ENCODE data around the gene DCAF11.

The DCAF11 gene

GRCh38 chr14:24162093-24162492 is 47.5 kb downstream of the DCAF11 start:
- no peak overlapping the region for H2BK12ac ChIP-seq (ENCODE audit: low read length)
- no peak overlapping the region for H3K27ac ChIP-seq (ENCODE audit: low read depth, low read length)
- H4K12ac ChIP-seq (ENCODE audit: low read depth, low read length), result no peak overlapping the region
- peaks cover 64 to 67% of the 10 kb centered on the region in 2 experiments for H3K36me3 ChIP-seq (ENCODE audit: control insufficient read depth in 1 of 2, insufficient read depth in 2 of 2, low read length in 2 of 2)
- H4K91ac ChIP-seq (ENCODE audit: low read depth, low read length), result no peak overlapping the region
- no peak overlapping the region for H2AFZ ChIP-seq (ENCODE audit: insufficient read depth, low read length, poor library complexity)
- H3K79me2 ChIP-seq (ENCODE audit: control insufficient read depth, insufficient read depth, low read length, poor library complexity), result peaks cover 2% of the 10 kb centered on the region
- no peak overlapping the region for H3K18ac ChIP-seq (ENCODE audit: low read length)
- H3K4me3 ChIP-seq (ENCODE audit: low read depth, low read length), result no peak overlapping the region
- DNase-seq, result no peak
- H3K14ac ChIP-seq (ENCODE audit: low read length), result no peak overlapping the region
- H3K9ac ChIP-seq (ENCODE audit: low read length), result no peak overlapping the region
- H3K4me1 ChIP-seq (ENCODE audit: control insufficient read depth in 1 of 2, insufficient read depth in 2 of 2, low read length in 2 of 2), result peaks cover 6 to 7% of the 10 kb centered on the region in 2 experiments
- H3K4me2 ChIP-seq (ENCODE audit: low read length), result peak overlapping the region; percentile 71
- no peaks in the 10 kb centered on the region for H3K9me3 ChIP-seq (ENCODE audit: insufficient read depth, low read depth, low read length)
- no peak overlapping the region for H3K23ac ChIP-seq (ENCODE audit: low read length)
- no peak overlapping the region for H2BK5ac ChIP-seq (ENCODE audit: low read depth, low read length, poor library complexity)
- H3K27me3 ChIP-seq (ENCODE audit: insufficient read depth, low read length), result no peaks in the 10 kb centered on the region
- no peak overlapping the region for H3K4ac ChIP-seq (ENCODE audit: low read depth, low read length)
- H2BK120ac ChIP-seq (ENCODE audit: insufficient read depth, low read length, poor library complexity), result no peak overlapping the region
- H4K8ac ChIP-seq (ENCODE audit: low read depth, low read length), result no peak overlapping the region
- peak overlapping the region; percentile 65 for H2AK5ac ChIP-seq (ENCODE audit: low read length)
- WGBS (ENCODE audit: extremely low coverage, insufficient coverage, insufficient read length), result no CpG with 5 or more reads among the region's 8 CpGs
- peaks cover 4% of the 10 kb centered on the region for H3K79me1 ChIP-seq (ENCODE audit: low read length)

DNA sequence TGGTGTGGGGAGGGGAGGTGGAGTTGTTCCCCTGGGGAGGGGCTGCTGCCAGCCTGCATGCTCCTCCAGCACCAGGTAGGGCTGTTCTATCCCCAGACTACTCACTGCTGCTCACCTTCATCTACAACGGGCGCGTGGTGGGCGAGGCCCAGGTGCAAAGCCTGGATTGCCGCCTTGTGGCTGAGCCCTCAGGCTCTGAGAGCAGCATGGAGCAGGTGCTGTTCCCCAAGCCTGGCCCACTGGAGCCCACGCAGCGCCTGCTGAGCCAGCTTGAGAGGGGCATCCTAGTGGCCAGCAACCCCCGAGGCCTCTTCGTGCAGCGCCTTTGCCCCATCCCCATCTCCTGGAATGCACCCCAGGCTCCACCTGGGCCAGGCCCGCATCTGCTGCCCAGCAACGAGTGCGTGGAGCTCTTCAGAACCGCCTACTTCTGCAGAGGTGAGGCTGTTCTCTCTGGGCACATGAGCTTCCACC is 50.0 kb downstream of the DCAF11 start:
- no peak overlapping the region for H2BK12ac ChIP-seq (ENCODE audit: low read length)
- H3K23ac ChIP-seq (ENCODE audit: low read length), result no peak overlapping the region
- H3K36me3 ChIP-seq (ENCODE audit: control insufficient read depth in 1 of 2, insufficient read depth in 2 of 2, low read length in 2 of 2), result peaks cover 55 to 56% of the 10 kb centered on the region in 2 experiments
- H3K4me3 ChIP-seq (ENCODE audit: low read depth, low read length), result no peak overlapping the region
- no peak overlapping the region for H3K4me2 ChIP-seq (ENCODE audit: low read length)
- no peak overlapping the region for H3K4ac ChIP-seq (ENCODE audit: low read depth, low read length)
- peaks cover 2% of the 10 kb centered on the region for H3K79me2 ChIP-seq (ENCODE audit: control insufficient read depth, insufficient read depth, low read length, poor library complexity)
- no peak overlapping the region for H3K9ac ChIP-seq (ENCODE audit: low read length)
- peak in 1 of 2 donors; percentile 41 for DNase-seq
- no peak overlapping the region for H2BK5ac ChIP-seq (ENCODE audit: low read depth, low read length, poor library complexity)
- H4K12ac ChIP-seq (ENCODE audit: low read depth, low read length), result no peak overlapping the region
- no peak overlapping the region for H4K91ac ChIP-seq (ENCODE audit: low read depth, low read length)
- no peak overlapping the region for H3K14ac ChIP-seq (ENCODE audit: low read length)
- no peak overlapping the region for H4K8ac ChIP-seq (ENCODE audit: low read depth, low read length)
- no peak overlapping the region for H3K18ac ChIP-seq (ENCODE audit: low read length)
- peaks cover 6 to 7% of the 10 kb centered on the region in 2 experiments for H3K4me1 ChIP-seq (ENCODE audit: control insufficient read depth in 1 of 2, insufficient read depth in 2 of 2, low read length in 2 of 2)
- H3K79me1 ChIP-seq (ENCODE audit: low read length), result peaks cover 4% of the 10 kb centered on the region
- no peaks in the 10 kb centered on the region for H3K27me3 ChIP-seq (ENCODE audit: insufficient read depth, low read length)
- no peak overlapping the region for H3K27ac ChIP-seq (ENCODE audit: low read depth, low read length)
- no CpG with 5 or more reads among the region's 14 CpGs for WGBS (ENCODE audit: extremely low coverage, insufficient coverage, insufficient read length)
- H2BK120ac ChIP-seq (ENCODE audit: insufficient read depth, low read length, poor library complexity), result no peak overlapping the region
- no peak overlapping the region for H2AK5ac ChIP-seq (ENCODE audit: low read length)
- no peaks in the 10 kb centered on the region for H3K9me3 ChIP-seq (ENCODE audit: insufficient read depth, low read depth, low read length)
- H2AFZ ChIP-seq (ENCODE audit: insufficient read depth, low read length, poor library complexity), result no peak overlapping the region

DNA sequence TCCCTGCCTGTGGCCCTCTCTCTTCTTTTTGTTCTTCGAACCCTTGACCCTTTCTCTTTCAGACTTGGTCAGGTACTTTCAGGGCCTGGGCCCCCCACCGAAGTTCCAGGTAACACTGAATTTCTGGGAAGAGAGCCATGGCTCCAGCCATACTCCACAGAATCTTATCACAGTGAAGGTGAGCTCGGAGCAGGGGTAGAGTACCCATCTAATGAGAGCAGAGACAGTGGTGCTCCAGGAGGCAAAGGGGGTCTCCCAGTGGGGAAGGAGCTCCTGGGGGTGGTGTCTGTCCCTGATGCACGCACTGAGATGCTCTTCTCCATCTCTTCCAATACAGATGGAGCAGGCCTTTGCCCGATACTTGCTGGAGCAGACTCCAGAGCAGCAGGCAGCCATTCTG is 51.2 kb downstream of the DCAF11 start:
- no peak overlapping the region for H2AFZ ChIP-seq (ENCODE audit: insufficient read depth, low read length, poor library complexity)
- no peak overlapping the region for H4K8ac ChIP-seq (ENCODE audit: low read depth, low read length)
- H3K36me3 ChIP-seq (ENCODE audit: control insufficient read depth in 1 of 2, insufficient read depth in 2 of 2, low read length in 2 of 2), result peaks cover 42 to 44% of the 10 kb centered on the region in 2 experiments
- H3K18ac ChIP-seq (ENCODE audit: low read length), result no peak overlapping the region
- no peak overlapping the region for H4K91ac ChIP-seq (ENCODE audit: low read depth, low read length)
- peaks cover 4% of the 10 kb centered on the region for H3K79me1 ChIP-seq (ENCODE audit: low read length)
- H3K4ac ChIP-seq (ENCODE audit: low read depth, low read length), result no peak overlapping the region
- H3K4me3 ChIP-seq (ENCODE audit: low read depth, low read length), result no peak overlapping the region
- H2BK12ac ChIP-seq (ENCODE audit: low read length), result no peak overlapping the region
- no peak for DNase-seq
- H3K27ac ChIP-seq (ENCODE audit: low read depth, low read length), result no peak overlapping the region
- H3K4me2 ChIP-seq (ENCODE audit: low read length), result no peak overlapping the region
- no peaks in the 10 kb centered on the region for H3K27me3 ChIP-seq (ENCODE audit: insufficient read depth, low read length)
- peaks cover 6 to 7% of the 10 kb centered on the region in 2 experiments for H3K4me1 ChIP-seq (ENCODE audit: control insufficient read depth in 1 of 2, insufficient read depth in 2 of 2, low read length in 2 of 2)
- H3K23ac ChIP-seq (ENCODE audit: low read length), result no peak overlapping the region
- no peaks in the 10 kb centered on the region for H3K9me3 ChIP-seq (ENCODE audit: insufficient read depth, low read depth, low read length)
- no peak overlapping the region for H3K9ac ChIP-seq (ENCODE audit: low read length)
- H2BK5ac ChIP-seq (ENCODE audit: low read depth, low read length, poor library complexity), result no peak overlapping the region
- H4K12ac ChIP-seq (ENCODE audit: low read depth, low read length), result no peak overlapping the region
- H3K79me2 ChIP-seq (ENCODE audit: control insufficient read depth, insufficient read depth, low read length, poor library complexity), result peaks cover 2% of the 10 kb centered on the region
- WGBS (ENCODE audit: extremely low coverage, insufficient coverage, insufficient read length), result no CpG with 5 or more reads among the region's 5 CpGs
- no peak overlapping the region for H2AK5ac ChIP-seq (ENCODE audit: low read length)
- no peak overlapping the region for H3K14ac ChIP-seq (ENCODE audit: low read length)
- no peak overlapping the region for H2BK120ac ChIP-seq (ENCODE audit: insufficient read depth, low read length, poor library complexity)

DNA sequence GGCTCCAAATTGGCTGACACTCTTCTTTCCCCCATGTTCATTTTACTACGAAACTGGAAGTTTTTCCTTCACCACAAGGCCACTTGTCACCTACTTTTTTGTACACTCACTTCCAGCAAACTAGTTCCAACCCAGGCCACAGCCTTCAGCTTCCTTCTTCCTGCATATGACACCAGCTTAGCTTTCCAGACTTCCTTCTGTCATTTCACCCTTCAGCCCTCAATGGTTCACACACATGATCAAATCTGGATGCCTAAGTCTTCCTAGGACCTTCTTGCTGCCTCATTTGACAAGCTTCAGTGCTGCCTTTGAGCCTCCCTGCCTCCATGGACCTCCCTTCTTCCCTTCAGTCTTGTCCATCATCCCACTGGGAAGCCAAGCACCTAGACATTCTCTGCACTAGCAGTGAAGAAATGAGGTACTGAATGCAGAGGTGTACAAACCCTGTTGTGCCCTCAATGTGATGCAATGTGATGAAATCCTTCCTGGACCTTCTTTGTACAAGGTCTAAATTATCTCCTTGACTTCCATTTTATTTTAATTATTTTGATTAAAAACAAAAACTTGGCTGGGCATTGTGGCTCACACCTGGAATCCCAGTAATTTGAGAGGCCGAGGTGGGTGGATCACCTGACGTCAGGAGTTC is 53.0 kb downstream of the DCAF11 start:
- Histone ChIP-seq H2BK12ac (ENCODE audit: low read length) (no peak overlapping the region), H3K4me3 (ENCODE audit: low read depth, low read length) (no peak overlapping the region), H3K18ac (ENCODE audit: low read length) (no peak overlapping the region), H3K23ac (ENCODE audit: low read length) (no peak overlapping the region), H3K27ac (ENCODE audit: low read depth, low read length) (no peak overlapping the region), H4K8ac (ENCODE audit: low read depth, low read length) (no peak overlapping the region), H3K4me1 (ENCODE audit: control insufficient read depth in 1 of 2, insufficient read depth in 2 of 2, low read length in 2 of 2) (peaks cover 3 to 7% of the 10 kb centered on the region in 2 experiments), H3K9ac (ENCODE audit: low read length) (no peak overlapping the region), H3K4me2 (ENCODE audit: low read length) (no peak overlapping the region), H3K4ac (ENCODE audit: low read depth, low read length) (no peak overlapping the region), H3K9me3 (ENCODE audit: insufficient read depth, low read depth, low read length) (no peaks in the 10 kb centered on the region), H4K91ac (ENCODE audit: low read depth, low read length) (no peak overlapping the region), H2AK5ac (ENCODE audit: low read length) (no peak overlapping the region), H2BK5ac (ENCODE audit: low read depth, low read length, poor library complexity) (no peak overlapping the region), H3K36me3 (ENCODE audit: control insufficient read depth in 1 of 2, insufficient read depth in 2 of 2, low read length in 2 of 2) (peaks cover 39 to 44% of the 10 kb centered on the region in 2 experiments), H3K14ac (ENCODE audit: low read length) (no peak overlapping the region), H2AFZ (ENCODE audit: insufficient read depth, low read length, poor library complexity) (no peak overlapping the region), H3K79me1 (ENCODE audit: low read length) (no peaks in the 10 kb centered on the region), H2BK120ac (ENCODE audit: insufficient read depth, low read length, poor library complexity) (no peak overlapping the region), H3K27me3 (ENCODE audit: insufficient read depth, low read length) (no peaks in the 10 kb centered on the region), H4K12ac (ENCODE audit: low read depth, low read length) (no peak overlapping the region), H3K79me2 (ENCODE audit: control insufficient read depth, insufficient read depth, low read length, poor library complexity) (no peaks in the 10 kb centered on the region)
- WGBS (ENCODE audit: extremely low coverage, insufficient coverage, insufficient read length), result no CpG with 5 or more reads among the region's 3 CpGs
- no peak for DNase-seq
